ENCODE results near the gene TMEM88.

TMEM88 gene

DNA sequence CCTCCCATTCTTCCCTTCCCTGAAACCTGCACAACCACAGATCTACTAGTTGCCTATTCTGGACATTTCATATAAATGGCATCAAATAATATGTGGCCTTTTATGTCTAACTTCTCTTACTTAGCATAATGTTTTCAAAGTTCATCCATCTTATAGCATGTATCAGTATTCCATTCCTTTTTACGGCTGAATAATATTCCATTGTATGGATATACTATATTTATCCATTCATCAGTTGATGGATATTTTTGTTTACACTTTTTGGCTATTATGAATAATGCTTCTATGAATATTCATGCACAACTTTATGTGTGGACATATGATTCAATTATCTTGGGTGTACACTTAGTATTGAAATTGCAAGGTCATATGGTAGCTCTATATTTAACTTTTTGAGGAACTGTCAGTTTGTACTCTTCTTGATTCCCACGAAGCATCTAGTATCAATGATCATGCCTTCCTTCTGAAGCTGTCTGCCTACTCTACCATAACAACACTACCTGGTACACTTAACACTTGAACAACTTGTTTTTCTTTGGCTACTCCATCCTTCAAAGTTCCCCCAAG is 21.0 kb downstream of the TMEM88 start:
- TF ChIP-seq, protein P1, sequence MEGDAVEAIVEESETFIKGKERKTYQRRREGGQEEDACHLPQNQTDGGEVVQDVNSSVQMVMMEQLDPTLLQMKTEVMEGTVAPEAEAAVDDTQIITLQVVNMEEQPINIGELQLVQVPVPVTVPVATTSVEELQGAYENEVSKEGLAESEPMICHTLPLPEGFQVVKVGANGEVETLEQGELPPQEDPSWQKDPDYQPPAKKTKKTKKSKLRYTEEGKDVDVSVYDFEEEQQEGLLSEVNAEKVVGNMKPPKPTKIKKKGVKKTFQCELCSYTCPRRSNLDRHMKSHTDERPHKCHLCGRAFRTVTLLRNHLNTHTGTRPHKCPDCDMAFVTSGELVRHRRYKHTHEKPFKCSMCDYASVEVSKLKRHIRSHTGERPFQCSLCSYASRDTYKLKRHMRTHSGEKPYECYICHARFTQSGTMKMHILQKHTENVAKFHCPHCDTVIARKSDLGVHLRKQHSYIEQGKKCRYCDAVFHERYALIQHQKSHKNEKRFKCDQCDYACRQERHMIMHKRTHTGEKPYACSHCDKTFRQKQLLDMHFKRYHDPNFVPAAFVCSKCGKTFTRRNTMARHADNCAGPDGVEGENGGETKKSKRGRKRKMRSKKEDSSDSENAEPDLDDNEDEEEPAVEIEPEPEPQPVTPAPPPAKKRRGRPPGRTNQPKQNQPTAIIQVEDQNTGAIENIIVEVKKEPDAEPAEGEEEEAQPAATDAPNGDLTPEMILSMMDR (IDR thresholded peaks at IDR 0.05; ENCODE audit: borderline replicate concordance, insufficient read depth, low read depth, low read length) = no peak
- no peak overlapping the region for H3K4me3 ChIP-seq (ENCODE audit: low read depth, low read length)

DNA sequence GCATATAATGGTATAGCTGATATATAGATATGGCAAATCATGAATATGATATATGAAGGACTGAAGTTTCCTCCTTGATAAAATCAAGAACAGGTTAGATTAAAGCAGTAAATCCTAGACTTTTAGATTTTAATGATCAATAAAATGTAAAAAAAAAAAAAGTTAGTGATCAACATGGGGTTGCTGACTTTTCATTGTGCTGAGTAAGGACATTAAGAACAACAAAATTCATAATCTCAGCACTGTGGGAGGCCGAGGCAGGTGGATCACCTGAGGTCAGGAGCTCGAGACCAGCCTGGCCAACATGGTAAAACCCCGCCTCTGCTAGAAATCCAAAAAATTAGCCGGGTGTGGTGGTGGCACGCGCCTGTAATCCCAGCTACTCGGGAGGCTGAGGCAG is 23.4 kb downstream of the TMEM88 start:
- TF ChIP-seq, protein P1 (IDR thresholded peaks at IDR 0.05; ENCODE audit: borderline replicate concordance, insufficient read depth, low read depth, low read length) = no peak
- no peak overlapping the region for H3K4me3 ChIP-seq (ENCODE audit: low read depth, low read length)

DNA sequence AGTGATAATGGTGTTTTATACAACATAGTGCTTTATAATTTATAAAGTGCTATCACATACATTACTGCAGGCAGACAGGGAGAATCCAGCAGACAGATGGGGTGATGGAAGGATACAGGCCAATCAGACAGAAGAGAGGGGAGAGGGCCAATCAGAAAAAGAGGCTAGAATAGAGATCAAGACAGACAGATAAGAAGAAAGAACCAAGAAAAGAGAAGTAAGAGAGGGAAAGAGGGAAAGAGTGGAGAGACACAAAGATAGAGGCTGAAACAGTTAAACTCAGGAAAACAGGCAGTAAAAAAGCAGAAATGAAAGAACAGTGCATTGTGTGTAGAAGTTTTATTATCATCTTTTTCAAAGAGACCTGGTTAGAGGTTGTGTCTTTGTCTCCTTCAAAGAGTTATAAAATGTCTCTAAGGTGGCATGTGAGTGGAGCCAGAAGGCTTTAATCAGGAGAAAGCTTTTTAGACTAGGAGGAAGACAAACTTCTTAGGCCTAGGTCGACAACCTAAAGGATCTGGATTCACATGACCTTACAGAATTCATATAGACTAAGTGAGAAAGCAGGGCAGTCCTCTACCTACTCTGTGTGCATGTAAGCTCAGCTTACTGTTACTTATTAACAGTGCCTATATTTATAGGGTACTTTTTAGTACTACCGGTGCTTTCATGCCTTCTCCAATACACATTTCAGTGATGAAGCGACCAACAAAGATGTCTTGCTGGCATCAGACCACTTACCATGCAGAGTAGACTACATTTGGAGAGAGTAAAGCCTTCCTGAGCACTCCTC is 25.4 kb downstream of the TMEM88 start:
- TF ChIP-seq, protein P1 (IDR thresholded peaks at IDR 0.05; ENCODE audit: borderline replicate concordance, insufficient read depth, low read depth, low read length) = no peak
- no peak overlapping the region for H3K4me3 ChIP-seq (ENCODE audit: low read depth, low read length)

DNA sequence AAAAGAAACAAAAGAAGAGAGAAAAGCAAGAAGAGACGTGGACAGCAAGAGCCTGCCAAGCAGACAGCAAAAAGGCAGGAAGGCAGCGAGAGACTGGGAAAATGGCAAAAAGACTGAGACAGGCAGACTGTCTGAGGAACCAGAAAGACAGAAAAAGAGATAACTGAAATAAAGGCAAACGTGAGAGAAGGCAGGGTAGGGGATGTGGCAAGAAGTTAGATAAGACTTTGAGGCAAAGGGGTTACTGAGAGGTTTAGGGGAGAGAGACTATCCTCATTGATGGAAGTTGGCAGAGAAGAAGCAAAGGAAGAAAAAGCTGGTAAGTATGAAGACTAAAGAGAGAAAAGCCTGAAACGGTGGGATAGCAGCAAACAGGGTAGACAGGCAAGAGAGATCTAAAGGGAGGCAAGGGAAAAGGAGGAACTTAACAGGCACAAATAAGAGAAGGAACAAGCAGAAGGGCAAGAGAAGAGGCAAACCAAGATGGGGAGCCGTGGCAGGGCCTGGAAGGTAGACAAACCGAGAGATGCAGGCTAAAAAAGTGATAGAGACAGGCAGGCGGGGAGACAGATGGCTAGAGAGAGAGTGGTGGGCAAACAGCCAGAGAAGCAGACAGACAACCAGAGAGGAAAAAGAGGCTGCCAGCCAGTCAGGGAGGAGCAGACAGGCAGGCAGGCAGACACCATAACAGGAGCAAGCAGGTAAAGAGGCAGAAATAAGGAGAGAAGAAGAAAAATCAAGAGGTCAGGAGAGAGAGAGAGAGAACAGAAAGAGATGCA is 26.6 kb downstream of the TMEM88 start:
- peak overlapping the region; percentile 8 for H3K4me3 ChIP-seq (ENCODE audit: low read depth, low read length)
- TF ChIP-seq, protein P1 (IDR thresholded peaks at IDR 0.05; ENCODE audit: borderline replicate concordance, insufficient read depth, low read depth, low read length) = no peak

DNA sequence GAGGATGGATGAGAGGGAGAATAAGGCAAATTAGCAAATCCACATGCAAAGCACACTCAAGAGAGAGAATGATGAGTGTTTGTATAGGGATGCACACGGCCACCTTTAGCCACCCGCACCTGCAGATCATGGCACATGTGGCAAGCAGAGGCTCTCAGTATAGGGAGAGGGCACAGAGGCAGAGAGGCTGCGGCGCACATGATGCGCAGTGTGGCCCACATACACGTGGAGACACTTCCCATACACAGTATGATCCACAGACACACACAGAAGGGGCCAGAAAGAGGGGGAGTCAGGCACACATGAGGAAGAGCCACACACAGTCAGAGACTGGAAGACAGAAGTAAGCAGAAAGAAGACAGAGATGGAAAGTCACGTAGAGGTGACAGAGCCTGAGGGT is 27.2 kb downstream of the TMEM88 start:
- no peak overlapping the region for H3K4me3 ChIP-seq (ENCODE audit: low read depth, low read length)
- TF ChIP-seq, protein P1 (IDR thresholded peaks at IDR 0.05; ENCODE audit: borderline replicate concordance, insufficient read depth, low read depth, low read length) = no peak

DNA sequence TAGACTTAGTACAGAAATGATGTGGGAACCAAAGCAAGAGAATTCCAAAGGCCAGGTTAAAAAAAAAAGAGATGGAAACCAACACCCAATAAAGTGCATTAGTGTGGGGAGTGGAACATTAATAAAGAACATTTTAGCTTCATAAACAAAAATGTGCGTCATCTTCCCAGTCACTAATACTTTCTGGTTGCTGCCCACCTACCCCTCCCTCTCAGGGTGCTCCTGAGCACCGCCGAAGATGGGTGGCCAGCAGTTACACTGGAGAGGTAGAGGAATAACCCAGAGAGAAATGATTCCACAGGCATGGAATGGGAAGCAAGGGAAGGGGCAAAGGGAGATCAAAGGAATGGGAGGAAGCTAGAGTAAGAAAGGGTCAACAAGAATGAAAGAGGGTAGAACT is 27.8 kb downstream of the TMEM88 start:
- no peak overlapping the region for H3K4me3 ChIP-seq (ENCODE audit: low read depth, low read length)

More for the DNA sequence above, 27.8 kb downstream of the TMEM88 start:
- TF ChIP-seq, protein P1 (IDR thresholded peaks at IDR 0.05; ENCODE audit: borderline replicate concordance, insufficient read depth, low read depth, low read length) = no peak

Measured in GM12875 (cell line).